Thyroid gland (tissue), 4 donors: ENCODE measurements around the gene INTS7.

ENCODE experiments used
- CTCF ChIP-seq, 6 experiments: fragments of 200-600 bp in 3 of 6; fragments of 450-650 bp in 3 of 6; sonication (generic) in 3 of 6; IDR thresholded peaks; one replicate each; pipeline ENCODE4 v1.5.1; 2016 to 2019; ENCODE audit warnings: antibody characterized with exemption in 6 of 6, mild to moderate bottlenecking in 2 of 6, inconsistent platforms in 1 of 6, moderate library complexity in 1 of 6
- POLR2A ChIP-seq, 2 donors: fragments of 450-650 bp; IDR thresholded peaks; one replicate each; pipeline ENCODE4 v1.6.1; 2017; ENCODE audit warnings: antibody characterized with exemption in 2 of 2, mild to moderate bottlenecking in 2 of 2, moderate library complexity in 1 of 2

GRCh38 chr1:211908951-211909350 is 126.4 kb downstream of the INTS7 start:
- TF ChIP-seq CTCF (IDR thresholded peaks at IDR 0.05) (no peak), POLR2A (IDR thresholded peaks at IDR 0.05) (no peak)
